Testis (tissue), 2 donors: ENCODE results near the gene SUMO1.

Experiments
- POLR2A ChIP-seq: fragments of 450-650 bp; IDR thresholded peaks from one replicate; pipeline ENCODE4 v1.6.1; 2017; ENCODE audit warnings: antibody characterized with exemption, mild to moderate bottlenecking, moderate library complexity
- TF ChIP-seq, protein P1 (sequence below), 3 experiments: fragments of 450-650 bp in 2 of 3; fragments of 200-600 bp in 1 of 3; sonication (generic) in 1 of 3; IDR thresholded peaks; one replicate each; pipeline ENCODE4 v1.5.1; 2016 to 2019; ENCODE audit warnings: antibody characterized with exemption in 3 of 3, mild to moderate bottlenecking in 2 of 3, moderate library complexity in 1 of 3

DNA sequence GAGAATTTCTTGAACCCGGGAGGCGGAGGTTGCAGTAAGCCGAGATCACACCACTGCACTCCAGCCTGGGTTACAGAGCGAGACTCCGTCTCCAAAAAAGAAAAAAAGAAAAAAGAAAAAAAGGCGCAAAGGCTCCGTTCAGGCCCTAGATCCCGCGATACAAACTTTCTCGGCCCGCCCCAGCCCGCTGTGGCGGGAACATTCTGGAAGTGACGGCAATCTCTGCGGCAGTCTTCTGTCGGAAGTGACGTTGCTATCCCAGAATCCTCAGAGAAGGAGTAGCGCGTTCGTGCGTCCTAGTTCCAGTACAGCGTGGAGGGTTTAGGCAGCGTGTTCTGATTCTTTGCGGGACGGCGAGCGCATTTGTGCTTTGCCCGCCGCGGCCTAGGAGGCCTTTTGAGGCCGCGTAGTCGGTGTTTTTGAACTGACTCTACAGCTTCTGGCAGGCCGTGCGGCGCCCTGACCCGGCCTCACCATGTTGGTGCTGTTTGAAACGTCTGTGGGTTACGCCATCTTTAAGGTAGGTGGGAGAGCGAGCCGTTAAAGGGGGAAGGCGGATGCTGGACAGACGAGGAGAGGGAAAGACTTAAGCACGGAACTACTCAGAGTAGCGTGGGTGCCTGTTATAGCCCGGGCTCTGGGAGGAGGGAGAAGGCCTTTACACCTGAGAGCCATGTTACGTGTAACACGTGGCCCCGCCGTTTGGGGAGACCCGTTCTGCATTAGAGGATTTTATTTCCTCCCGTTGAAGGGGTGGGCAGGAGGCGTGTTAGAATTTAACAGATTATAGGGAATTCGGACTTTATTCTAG, 27.3 kb upstream of the SUMO1 start, which contains the start of gene NOP58:
- TF ChIP-seq, protein P1, sequence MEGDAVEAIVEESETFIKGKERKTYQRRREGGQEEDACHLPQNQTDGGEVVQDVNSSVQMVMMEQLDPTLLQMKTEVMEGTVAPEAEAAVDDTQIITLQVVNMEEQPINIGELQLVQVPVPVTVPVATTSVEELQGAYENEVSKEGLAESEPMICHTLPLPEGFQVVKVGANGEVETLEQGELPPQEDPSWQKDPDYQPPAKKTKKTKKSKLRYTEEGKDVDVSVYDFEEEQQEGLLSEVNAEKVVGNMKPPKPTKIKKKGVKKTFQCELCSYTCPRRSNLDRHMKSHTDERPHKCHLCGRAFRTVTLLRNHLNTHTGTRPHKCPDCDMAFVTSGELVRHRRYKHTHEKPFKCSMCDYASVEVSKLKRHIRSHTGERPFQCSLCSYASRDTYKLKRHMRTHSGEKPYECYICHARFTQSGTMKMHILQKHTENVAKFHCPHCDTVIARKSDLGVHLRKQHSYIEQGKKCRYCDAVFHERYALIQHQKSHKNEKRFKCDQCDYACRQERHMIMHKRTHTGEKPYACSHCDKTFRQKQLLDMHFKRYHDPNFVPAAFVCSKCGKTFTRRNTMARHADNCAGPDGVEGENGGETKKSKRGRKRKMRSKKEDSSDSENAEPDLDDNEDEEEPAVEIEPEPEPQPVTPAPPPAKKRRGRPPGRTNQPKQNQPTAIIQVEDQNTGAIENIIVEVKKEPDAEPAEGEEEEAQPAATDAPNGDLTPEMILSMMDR (IDR thresholded peaks at IDR 0.05) = peak in 1 of 3 experiments; percentile 19
- peak; percentile 98 for TF ChIP-seq POLR2A
